ENCODE data around the gene CDCA8. TPM values are rescaled to one million over a fixed set of nuclear protein-coding genes. Genes with fewer than 3 reads are reported as not detected.

CDCA8 gene
- total and polyA plus RNA-seq, 11 donors = 0.12 to 5.0 (median 0.40) TPM; not detected in 1

GRCh38 chr1:37651803-37652202 is 40.5 kb upstream of the CDCA8 start:
- no peak for ATAC-seq

GRCh38 chr1:37652976-37653375 is 39.3 kb upstream of the CDCA8 start:
- intact Hi-C loops (cut with DNase I) = no loop called here
- TF ChIP-seq POLR2A (IDR thresholded peaks at IDR 0.05) (no peak), CTCF (IDR thresholded peaks at IDR 0.05) (no peak)

More at GRCh38 chr1:37651803-37652202, 40.5 kb upstream of the CDCA8 start:
- no peak for TF ChIP-seq CTCF (IDR thresholded peaks at IDR 0.05)
- TF ChIP-seq POLR2A (IDR thresholded peaks at IDR 0.05) = no peak
- intact Hi-C loops (cut with DNase I) = no loop called here
- no peaks in the 10 kb centered on the region for H3K4me1 ChIP-seq
- 66 to 75% (median 71%) methylated on average over 10 of the region's 10 CpGs for WGBS, 4 donors
- peaks cover 0 to 18% (median 0%) of the 10 kb centered on the region in 9 donors for H3K27me3 ChIP-seq
- H3K9me3 ChIP-seq = no peaks in the 10 kb centered on the region
- no peak for DNase-seq
- no peak overlapping the region for H3K4me3 ChIP-seq
- H3K27ac ChIP-seq = no peak overlapping the region
- no peaks in the 10 kb centered on the region for H3K36me3 ChIP-seq

GRCh38 chr1:37653906-37654305 is 38.4 kb upstream of the CDCA8 start:
- H3K4me3 ChIP-seq = no peak overlapping the region
- no peak overlapping the region for H3K27ac ChIP-seq
- WGBS, 4 donors = 69 to 70% (median 69%) methylated on average over 5 of the region's 5 CpGs
- H3K9me3 ChIP-seq = no peaks in the 10 kb centered on the region
- peaks cover 0 to 25% (median 0%) of the 10 kb centered on the region in 9 donors for H3K27me3 ChIP-seq
- H3K4me1 ChIP-seq = no peaks in the 10 kb centered on the region
- intact Hi-C loops (cut with DNase I) = no loop called here
- no peak for DNase-seq
- H3K36me3 ChIP-seq = no peaks in the 10 kb centered on the region
- TF ChIP-seq CTCF (IDR thresholded peaks at IDR 0.05) (no peak), POLR2A (IDR thresholded peaks at IDR 0.05) (no peak)
- no peak for ATAC-seq

More at GRCh38 chr1:37652976-37653375, 39.3 kb upstream of the CDCA8 start:
- no peak for ATAC-seq
- Histone ChIP-seq H3K9me3 (no peaks in the 10 kb centered on the region), H3K27ac (no peak overlapping the region), H3K36me3 (no peaks in the 10 kb centered on the region), H3K4me3 (no peak overlapping the region), H3K4me1 (no peaks in the 10 kb centered on the region), H3K27me3 (peaks cover 0 to 20% (median 0%) of the 10 kb centered on the region in 9 donors)
- 17 to 60% (median 38%) methylated on average over 1 to 2 of the region's 2 CpGs for WGBS, 4 donors
- no peak for DNase-seq

- H3K9me3 ChIP-seq = no peaks in the 10 kb centered on the region
- no peak overlapping the region for H3K27ac ChIP-seq
- no peaks in the 10 kb centered on the region for H3K4me1 ChIP-seq
- peaks cover 0 to 30% (median 0%) of the 10 kb centered on the region in 9 donors for H3K27me3 ChIP-seq
- ATAC-seq (no peak), DNase-seq (no peak)
- intact Hi-C loops (cut with DNase I) = no loop called here
- H3K4me3 ChIP-seq = no peak overlapping the region
- H3K36me3 ChIP-seq = no peaks in the 10 kb centered on the region
- no peak for TF ChIP-seq CTCF (IDR thresholded peaks at IDR 0.05)
- no peak for TF ChIP-seq POLR2A (IDR thresholded peaks at IDR 0.05)
Observed at GRCh38 chr1:37655274-37655673, 37.0 kb upstream of the CDCA8 start.
